SK-N-SH treated with all-trans-retinoic acid at 6 μM for 48 hours (cell line): ENCODE data around the gene SNX15.

Experiments
- ARNTL ChIP-seq: fragments of 450-650 bp; formaldehyde crosslinking; IDR thresholded peaks from 2 replicates; pipeline ENCODE4 v1.5.0; 2020; ENCODE audit warnings: low read depth, mild to moderate bottlenecking, moderate library complexity, borderline replicate concordance
- CREB5 ChIP-seq: fragments of 250-450 bp; sonication (Bioruptor Pico); IDR thresholded peaks from 2 replicates; pipeline ENCODE4 v1.5.1; 2020; ENCODE audit warnings: low read depth, mild to moderate bottlenecking, moderate library complexity
- ESRRG ChIP-seq: fragments of 250-450 bp; sonication (Bioruptor Pico); IDR thresholded peaks from 2 replicates; pipeline ENCODE4 v1.6.1; 2021; ENCODE audit warnings: mild to moderate bottlenecking
- GLIS3 ChIP-seq: fragments of 250-450 bp; sonication (Bioruptor Pico); IDR thresholded peaks from 2 replicates; pipeline ENCODE4 v1.5.0; 2020; ENCODE audit warnings: mild to moderate bottlenecking, moderate library complexity
- PATZ1 ChIP-seq: fragments of 250-450 bp; sonication (Bioruptor Pico); IDR thresholded peaks from 2 replicates; pipeline ENCODE4 v1.8.0; 2020; ENCODE audit warnings: mild to moderate bottlenecking, moderate library complexity, borderline replicate concordance
- RARB ChIP-seq: fragments of 250-450 bp; sonication (Bioruptor Pico); IDR thresholded peaks from 2 replicates; pipeline ENCODE4 v1.8.0; 2021; ENCODE audit warnings: mild to moderate bottlenecking, moderate library complexity
- SNAI2 ChIP-seq: fragments of 250-450 bp; sonication (Bioruptor Pico); IDR thresholded peaks from 2 replicates; pipeline ENCODE4 v1.5.0; 2020; ENCODE audit warnings: mild to moderate bottlenecking, moderate library complexity
- ZFP30 ChIP-seq: fragments of 450-650 bp; formaldehyde crosslinking; IDR thresholded peaks from 2 replicates; pipeline ENCODE4 v1.5.0; 2022; ENCODE audit warnings: mild to moderate bottlenecking, moderate library complexity
- ZNF8 ChIP-seq: fragments of 450-650 bp; formaldehyde crosslinking; IDR thresholded peaks from 2 replicates; pipeline ENCODE4 v1.5.0; 2020; ENCODE audit warnings: mild to moderate bottlenecking, moderate library complexity

- TF ChIP-seq ZFP30 (CRISPR knock-in tag) = no peak
- TF ChIP-seq ARNTL = no peak
- no peak for TF ChIP-seq RARB (CRISPR knock-in tag)
- TF ChIP-seq CREB5 = no peak
- no peak for TF ChIP-seq ZNF8
- no peak for TF ChIP-seq SNAI2 (CRISPR knock-in tag)
- no peak for TF ChIP-seq PATZ1
- TF ChIP-seq GLIS3 (CRISPR knock-in tag) = no peak
- no peak for TF ChIP-seq ESRRG (CRISPR knock-in tag)
Observed at GRCh38 chr11:65055538-65055937, 28.3 kb downstream of the SNX15 start.
